Coronary artery (tissue), 2 donors: ENCODE measurements around the gene PHKG2.

Experiments used
- DNase-seq: peaks from one replicate; pipeline ENCODE4 v3.0.0-alpha.2; 2017; ENCODE audit warnings: low spot score
- H3K27ac ChIP-seq, 2 donors: fragments of 200-600 bp; sonication (generic); one replicate each; pipeline ENCODE4 v1.5.1; 2016 to 2019
- H3K4me3 ChIP-seq: fragments of 200-600 bp; sonication (generic); 2 replicates; pipeline ENCODE4 v1.5.1; 2016; ENCODE audit warnings: mild to moderate bottlenecking, moderate library complexity
- CTCF ChIP-seq: fragments of 200-600 bp; sonication (generic); IDR thresholded peaks from one replicate; pipeline ENCODE4 v1.5.1; 2019; ENCODE audit warnings: antibody characterized with exemption

PHKG2 gene

GRCh38 chr16:30728899-30729672, 19.1 kb upstream of the PHKG2 start:
- no peak overlapping the region for H3K4me3 ChIP-seq
- TF ChIP-seq CTCF: no peak
- DNase-seq: no peak
- no peak overlapping the region for H3K27ac ChIP-seq

DNA sequence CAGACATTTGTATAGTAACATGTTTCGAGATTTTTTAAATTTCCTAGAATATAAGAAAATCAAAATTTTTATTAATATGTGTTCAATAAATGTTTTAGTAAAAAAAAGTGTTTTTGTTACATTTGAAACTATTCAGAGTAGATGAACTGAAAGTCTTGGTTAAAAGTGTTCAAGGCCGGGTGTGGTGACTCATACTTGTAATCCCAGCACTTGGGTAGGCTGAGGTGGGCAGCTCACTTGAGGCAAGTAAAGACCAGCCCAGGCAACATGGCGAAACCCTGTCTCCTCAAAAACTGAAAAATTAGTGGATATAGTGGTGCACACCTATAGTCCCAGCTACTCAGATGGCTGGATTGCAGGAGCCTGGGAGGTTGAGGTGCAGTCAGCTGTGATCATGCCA, 16.8 kb upstream of the PHKG2 start:
- H3K4me3 ChIP-seq: no peak overlapping the region
- no peak for DNase-seq
- no peak overlapping the region for H3K27ac ChIP-seq
- TF ChIP-seq CTCF: no peak

DNA sequence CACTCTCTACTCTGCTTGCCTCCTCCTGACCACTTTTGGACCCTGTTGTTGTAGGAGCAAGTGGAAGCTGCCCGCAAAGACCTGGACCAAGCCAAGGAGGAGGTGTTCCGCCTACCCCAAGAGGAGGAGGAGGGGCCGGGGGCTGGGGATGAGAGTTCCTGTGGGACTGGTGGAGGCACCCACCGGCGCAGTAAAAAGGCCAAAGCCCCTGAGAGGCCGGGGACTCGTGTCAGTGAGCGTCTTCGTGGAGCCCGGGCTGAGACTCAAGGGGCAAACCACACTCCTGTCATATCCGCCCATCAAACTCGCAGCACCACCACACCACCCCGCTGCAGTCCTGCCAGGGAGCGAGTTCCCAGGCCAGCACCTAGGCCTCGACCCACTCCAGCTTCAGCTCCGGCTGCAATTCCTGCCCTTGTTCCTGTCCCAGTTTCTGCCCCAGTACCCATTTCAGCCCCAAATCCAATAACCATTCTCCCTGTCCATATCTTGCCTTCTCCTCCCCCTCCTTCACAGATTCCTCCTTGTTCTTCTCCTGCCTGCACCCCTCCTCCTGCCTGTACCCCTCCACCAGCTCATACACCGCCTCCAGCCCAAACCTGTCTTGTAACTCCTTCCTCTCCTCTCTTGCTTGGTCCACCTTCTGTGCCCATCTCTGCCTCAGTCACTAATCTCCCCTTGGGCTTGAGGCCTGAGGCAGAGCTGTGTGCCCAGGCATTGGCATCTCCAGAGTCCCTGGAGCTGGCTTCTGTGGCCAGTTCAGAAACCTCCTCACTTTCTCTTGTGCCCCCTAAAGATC, 11.0 kb upstream of the PHKG2 start:
- no peak for DNase-seq
- Histone ChIP-seq H3K4me3 (no peak overlapping the region), H3K27ac (no peak overlapping the region)
- no peak for TF ChIP-seq CTCF

DNA sequence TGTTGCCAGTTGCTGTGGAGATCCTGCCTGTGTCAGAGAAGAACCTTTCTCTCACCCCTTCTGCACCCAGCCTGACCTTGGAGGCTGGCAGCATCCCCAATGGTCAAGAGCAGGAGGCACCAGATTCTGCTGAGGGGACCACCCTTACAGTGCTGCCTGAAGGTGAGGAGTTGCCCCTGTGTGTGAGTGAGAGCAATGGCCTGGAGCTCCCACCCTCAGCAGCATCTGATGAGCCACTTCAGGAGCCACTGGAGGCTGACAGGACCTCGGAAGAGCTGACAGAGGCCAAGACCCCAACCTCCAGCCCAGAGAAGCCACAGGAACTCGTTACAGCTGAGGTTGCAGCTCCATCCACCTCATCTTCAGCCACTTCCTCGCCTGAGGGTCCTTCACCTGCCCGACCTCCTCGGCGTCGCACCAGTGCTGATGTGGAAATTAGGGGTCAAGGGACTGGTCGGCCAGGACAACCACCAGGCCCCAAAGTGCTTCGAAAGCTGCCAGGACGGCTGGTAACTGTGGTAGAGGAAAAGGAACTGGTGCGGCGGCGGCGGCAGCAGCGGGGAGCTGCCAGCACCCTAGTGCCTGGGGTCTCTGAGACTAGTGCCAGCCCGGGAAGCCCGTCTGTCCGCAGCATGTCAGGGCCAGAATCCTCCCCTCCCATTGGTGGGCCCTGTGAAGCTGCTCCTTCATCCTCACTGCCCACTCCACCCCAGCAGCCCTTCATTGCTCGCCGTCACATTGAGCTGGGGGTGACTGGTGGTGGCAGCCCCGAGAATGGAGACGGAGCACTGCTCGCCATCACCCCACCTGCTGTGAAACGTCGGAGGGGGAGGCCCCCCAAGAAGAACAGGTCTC, 10.2 kb upstream of the PHKG2 start:
- no peak overlapping the region for H3K4me3 ChIP-seq
- no peak for TF ChIP-seq CTCF
- no peak for DNase-seq
- no peak overlapping the region for H3K27ac ChIP-seq

- peak overlapping the region; percentile 42 to 58 for H3K27ac ChIP-seq
- no peak for TF ChIP-seq CTCF
- no peak for DNase-seq
- H3K4me3 ChIP-seq: no peak overlapping the region
These were observed 9.0 kb upstream of the PHKG2 start for GRCh38 chr16:30738984-30739951.
